Activated gamma-delta T cell treated with Interleukin-2 at 50 U/mL for 16 hours (primary cell): ENCODE measurements around the gene OR13D1.
"Not testable (repeated sequence)": the region's sequence is repeated elsewhere in the genome, so short reads cannot be mapped to it uniquely, and the experiment has no call there.

Experiments used
- DNase-seq: peaks from one replicate; pipeline ENCODE4 v3.0.0-alpha.2; 2020

OR13D1 gene

GRCh38 chr9:104694218-104694617, at the start of gene OR13D1:
Gene OR13D1 (plus strand): TSS chr9:104694518. CDS start chr9:104694518, 0 bp downstream.
- DNase-seq = no peak

GRCh38 chr9:104658496-104659195, 35.7 kb upstream of the OR13D1 start:
- DNase-seq = no peak

GRCh38 chr9:104675611-104676010, 18.7 kb upstream of the OR13D1 start:
- no peak for DNase-seq

DNA sequence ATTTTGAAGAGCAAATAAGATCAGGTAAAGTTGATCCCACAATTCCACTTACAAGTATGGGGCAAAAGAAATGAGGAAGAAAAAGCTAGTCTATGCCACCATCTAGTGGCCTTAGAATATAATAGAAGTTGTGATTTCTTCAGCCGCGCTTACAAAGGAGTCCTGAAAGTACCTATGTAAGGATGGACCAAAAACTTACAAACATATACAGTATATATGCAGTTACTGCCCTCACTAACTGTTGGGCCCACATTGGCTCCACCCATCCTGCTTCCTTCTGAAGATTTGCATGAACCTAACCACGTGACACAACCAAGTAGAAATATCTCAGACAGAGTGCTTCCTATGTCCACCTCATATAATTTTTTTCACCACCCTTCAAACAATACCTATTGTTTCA, 11.7 kb upstream of the OR13D1 start:
- DNase-seq = no peak

GRCh38 chr9:104686081-104686480, 8.2 kb upstream of the OR13D1 start:
- DNase-seq = no peak

DNA sequence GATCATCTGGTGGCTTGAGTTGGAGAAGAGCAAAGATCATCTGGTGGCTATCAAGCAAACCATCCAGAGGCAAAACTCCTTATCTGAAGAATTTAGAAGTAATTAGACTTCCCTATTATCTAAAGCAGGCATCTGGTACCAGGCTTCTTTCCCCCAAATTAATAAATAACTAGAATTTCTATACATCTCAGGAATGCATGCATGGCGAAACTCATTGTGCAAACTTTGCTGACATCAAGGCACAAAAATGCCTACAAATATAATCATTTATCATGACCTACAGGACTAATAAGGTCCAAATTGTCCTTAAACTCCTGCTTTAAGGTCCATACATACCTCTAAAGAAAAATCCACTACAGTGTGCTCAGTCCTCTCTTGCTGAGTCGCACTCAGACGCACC, 6.0 kb downstream of the OR13D1 start:
- no peak for DNase-seq

DNA sequence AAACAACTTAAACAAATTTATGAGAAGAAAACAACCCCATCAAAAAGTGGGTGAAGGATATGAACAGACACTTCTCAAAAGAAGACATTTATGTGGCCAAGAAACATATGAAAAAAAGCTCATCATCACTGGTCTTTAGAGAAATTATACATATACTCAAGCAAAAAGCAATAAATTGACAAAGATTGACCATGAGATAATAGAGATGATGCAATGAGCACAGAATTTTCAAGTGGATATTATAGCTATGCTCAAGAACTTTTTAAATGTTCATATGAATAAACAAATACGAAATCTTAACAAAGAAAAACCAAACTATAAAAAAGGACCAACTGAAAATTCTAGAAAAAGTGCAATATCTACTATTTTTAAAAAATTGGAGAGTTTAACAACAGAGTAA, 14.4 kb downstream of the OR13D1 start:
- DNase-seq = not testable (repeated sequence)

GRCh38 chr9:104711604-104712003, 17.3 kb downstream of the OR13D1 start:
- no peak for DNase-seq

DNA sequence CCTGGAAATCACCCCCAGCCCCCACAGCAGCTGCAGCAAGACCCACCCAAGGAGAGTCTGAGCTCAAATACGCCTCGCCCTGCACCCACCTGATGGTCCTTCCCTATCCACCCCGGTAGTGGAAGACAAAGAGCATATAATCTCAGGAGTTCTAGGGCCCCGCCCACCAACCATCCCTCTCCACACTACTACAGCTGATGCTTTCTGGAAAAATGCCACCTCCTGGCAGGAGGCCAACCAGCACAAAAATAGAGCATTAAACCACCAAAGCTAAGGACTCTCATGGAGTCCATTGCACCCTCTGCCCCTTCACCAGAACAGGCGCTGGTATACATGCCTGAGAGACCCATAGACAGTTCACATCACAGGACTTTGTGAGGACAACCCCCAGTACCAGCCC, 30.7 kb downstream of the OR13D1 start:
- no peak for DNase-seq

DNA sequence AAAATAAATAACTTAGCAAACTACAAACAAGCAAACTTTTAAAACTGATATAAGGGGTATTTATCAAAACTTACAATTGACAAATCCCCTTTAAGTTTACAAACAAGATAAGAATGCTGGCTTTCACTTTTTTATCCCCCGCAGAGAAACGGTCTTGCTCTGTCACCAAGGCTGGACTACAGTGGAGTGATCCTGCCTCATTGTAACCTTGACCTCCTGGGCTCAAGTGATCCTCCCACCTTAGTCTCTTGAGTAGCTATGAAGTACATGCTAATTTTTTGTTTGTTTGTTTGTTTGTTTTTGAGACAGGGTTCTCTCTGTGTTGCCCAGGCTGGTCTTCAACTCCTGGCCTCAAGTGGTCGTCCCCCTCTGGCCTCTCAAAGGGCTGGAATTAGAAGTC, 44.1 kb downstream of the OR13D1 start:
- no peak for DNase-seq

- no peak for DNase-seq
Observed at GRCh38 chr9:104740621-104741020, 46.3 kb downstream of the OR13D1 start.

DNA sequence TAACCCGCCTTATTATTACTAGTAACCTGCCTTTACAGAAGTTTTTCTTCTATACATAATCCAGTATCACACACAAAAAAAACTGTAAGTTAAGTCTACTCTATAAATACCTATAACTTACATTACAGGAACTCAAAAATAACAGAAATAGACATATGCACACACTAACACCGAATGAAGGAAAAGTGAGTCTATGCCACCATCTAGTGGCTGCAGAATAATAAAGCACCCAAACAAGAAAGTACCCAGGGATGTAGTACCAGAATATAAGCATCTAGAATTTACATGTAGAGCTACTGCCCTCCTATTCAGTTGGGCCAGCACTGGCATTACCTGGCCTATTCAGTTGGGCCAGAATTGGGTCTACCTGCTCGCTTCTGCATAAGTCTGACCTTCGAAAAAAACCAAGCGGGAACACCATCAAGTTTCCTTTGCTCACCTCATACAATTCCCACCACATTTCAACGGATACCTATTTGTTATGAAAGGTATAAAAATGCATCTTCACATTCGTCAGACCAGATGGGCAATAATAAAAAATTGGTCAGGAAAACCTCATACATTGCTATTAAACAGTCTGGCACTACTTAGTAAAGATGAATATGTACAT, 49.2 kb downstream of the OR13D1 start:
- DNase-seq = peak; percentile 27
